IPS-11a (cell line): ENCODE results near the gene SMIM3.

Experiments
- H3K4me3 ChIP-seq: one replicate; pipeline ENCODE4 v1.5.1; 2013; ENCODE audit warnings: low read depth, low read length, control low read depth

The SMIM3 gene

DNA sequence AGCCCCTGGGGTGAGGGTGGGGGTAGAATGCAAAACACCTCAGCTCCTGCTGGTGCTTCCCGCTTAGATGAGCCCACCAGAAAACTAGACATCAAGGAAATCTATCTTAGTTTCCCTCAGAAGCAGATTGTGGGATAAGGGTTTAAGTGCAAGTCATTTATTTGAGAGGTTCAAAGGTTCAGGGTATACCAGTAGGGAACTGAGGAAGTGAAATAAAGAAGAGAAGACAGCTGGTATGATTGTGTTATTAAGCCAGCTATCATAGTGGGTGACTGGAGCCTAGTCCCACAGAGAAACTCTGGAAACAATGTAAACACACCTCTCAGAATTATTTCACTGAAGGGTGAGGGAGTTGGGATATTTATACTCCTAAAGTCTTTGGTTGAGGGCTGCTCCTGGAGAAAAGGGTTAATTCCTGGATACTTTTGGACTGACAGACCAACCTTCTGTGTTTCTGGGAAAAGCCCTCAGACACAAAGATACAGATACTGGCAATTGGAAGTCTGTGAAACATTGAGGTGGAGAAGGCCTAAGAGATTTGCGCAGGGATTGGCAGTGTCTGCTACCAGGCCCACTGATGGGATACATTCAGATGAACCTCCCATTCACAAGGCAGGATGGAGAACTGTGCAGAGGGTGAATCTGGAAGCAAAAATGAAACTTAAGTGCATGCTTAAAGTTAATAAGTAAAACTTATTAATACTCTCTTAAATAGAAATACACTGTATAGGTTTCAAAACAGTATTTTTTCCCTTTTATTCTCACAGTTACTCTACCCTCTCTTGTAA is 13.4 kb upstream of the SMIM3 start:
- H3K4me3 ChIP-seq, result no peak overlapping the region

DNA sequence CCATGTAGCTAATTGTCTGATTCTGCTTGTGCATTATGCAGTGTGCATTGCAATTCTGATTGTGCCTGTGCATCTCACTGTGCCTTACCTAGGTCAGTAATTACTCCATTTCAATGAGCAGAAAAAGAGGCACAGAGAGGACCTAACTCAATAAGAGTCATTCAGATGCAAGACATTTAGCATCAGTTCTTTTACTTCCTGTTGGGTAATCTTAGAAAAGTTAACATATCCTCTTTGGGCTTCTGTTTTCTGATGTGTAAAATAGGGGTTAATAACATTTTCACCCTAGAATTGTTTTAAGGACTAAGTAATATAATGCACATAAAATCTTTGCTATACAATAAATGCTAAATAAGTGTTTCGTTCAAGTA is 12.8 kb upstream of the SMIM3 start:
- H3K4me3 ChIP-seq, result no peak overlapping the region

DNA sequence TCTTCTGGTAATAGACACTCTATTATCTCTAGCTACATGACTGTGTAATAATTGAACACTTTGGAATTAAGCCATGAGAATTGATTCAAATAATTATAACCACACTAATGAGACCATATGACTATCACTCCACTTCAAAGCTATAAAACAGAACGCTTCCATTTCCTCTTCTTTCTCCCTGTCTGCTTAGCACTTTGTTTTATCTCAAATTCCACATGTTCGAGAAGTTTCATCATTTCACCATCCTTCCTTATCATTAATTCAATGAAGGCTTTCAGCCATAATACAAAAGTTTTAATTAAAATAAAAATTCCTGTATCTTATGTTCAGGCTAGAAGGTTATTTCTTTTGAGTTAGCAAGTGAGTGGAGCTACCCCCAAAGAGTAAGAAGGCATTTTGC is 12.3 kb upstream of the SMIM3 start:
- no peak overlapping the region for H3K4me3 ChIP-seq

DNA sequence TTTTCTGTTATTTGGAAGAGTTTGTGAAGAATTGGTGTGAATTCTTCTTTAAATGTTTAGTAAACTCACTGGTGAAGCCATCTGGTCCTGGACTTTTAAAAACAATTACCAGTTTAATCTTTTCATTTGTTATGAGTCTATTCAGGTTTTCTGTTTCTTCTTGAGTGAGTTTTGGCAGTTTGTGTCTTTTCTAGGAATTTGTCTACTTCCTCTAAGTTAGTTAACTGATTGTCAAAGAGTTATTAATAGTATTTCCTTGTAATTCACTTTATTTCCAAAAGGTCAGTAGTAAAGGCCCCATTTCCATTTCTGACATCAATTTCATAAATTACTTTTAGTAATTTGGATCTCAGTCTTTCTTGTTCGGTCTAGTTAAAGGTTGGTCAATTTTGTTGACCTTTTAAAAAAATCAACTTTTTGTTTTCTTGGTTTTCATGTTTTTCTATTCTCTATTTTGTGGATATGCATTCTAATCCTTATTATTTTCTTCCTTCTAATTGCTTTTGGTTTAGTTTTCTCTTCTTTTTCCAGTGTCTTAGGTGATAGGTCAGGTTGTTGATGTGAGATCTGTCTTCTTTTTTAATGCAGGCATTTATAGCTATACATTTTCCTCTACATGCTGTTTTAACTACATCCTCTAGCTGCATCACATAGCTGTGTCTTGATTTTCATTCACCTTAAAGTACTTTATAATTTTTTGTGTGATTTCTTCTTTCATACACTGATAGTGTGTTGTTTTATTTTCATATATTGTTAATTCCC is 7.3 kb upstream of the SMIM3 start:
- no peak overlapping the region for H3K4me3 ChIP-seq

DNA sequence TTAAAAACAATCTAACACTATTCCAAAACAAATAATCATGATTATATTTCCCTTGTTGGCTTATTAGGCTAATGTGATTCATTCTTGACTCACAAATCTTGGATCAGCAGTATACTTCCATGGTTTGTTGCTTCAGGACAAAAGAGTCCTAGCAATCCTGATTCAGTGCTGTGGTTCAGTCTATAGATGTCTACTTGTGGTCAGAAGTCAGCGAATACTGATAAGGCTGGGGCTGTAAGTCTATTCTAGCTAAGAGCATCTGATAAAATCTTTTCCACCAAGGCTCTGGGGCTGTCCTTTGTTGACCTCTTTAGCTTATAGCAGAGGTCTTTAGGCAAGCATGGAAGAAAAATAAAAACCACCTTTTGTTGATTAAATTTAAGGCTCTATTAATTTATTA is 4.4 kb upstream of the SMIM3 start:
- H3K4me3 ChIP-seq, result no peak overlapping the region

DNA sequence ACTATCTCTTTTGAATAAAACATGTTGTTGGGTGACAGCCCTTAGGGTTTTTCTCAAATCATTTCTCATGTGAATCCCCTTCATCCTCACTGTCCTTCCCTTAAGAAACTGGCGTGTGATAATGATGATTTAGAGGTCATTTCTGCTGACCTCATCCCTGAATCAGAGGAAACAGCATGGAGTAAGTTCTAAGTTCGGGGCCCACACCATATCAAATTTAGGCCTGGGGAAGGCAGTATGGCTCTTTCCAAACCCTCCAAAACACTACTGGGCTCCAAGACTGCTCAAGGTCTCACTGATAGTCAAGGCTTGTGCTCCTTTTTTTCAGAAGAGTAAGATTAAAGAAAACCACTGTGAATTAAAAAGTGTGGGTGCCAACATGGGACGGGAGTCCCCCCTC is 872 bp upstream of the SMIM3 start:
- H3K4me3 ChIP-seq, result no peak overlapping the region

DNA sequence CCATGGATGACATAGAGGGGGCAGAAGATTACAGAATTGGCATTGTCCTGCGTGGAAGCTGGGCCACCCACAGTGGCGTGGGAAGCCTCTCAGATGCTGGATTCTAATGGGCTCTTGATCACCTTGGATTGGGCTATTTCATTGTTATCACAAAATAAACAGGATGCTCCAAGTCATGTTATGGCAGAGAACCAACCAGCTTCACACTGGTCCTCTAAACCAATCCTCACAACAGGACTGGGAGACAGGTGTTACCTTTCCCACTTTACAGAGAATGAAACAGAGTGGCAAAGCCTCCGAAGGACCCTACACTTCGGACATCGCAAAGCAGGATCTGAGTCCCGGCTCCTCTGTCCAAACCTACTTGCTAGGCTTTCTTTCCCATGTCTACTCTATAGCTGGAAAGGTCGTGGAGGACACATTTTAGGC is 455 bp upstream of the SMIM3 start:
- H3K4me3 ChIP-seq, result peak overlapping the region; percentile 72

DNA sequence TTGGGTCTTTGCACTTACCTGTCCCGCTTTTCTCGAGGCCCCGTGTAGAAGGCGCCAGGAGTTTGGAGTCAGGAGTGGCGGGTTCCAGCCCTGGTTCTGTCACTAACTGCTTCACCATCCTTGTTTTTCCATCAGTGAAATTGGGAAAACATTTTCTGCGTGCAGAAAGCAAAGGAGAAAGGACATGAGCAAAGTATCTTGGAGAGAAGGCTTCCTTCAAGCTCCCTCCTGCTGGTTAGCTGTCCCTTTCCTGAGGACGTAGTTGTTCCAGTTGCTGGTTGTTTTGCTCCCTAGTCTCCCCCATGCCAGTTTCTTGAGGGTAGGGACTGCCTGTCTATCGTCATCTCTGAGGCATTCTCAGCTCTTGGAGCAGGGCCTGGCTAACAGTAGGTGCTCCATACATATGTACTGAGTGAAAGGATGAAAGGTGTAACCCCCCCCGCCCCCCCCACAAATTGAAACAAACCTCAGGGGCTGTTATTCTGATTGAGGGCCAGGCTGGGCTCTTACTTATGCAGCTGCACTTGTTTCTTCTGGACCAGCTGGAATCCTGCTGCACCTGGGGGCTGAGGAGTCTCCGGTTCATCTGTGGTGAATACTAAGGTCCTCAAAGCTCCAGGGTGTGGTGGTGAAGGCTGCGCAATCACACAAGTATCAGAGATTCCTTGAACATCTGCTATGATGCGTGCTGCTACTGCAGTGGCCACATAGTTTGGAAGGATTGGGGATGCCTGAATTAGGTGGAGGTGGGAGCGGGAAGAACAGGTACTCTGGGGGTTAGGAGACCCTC is 1.0 kb downstream of the SMIM3 start:
- H3K4me3 ChIP-seq, result peak overlapping the region; percentile 72

DNA sequence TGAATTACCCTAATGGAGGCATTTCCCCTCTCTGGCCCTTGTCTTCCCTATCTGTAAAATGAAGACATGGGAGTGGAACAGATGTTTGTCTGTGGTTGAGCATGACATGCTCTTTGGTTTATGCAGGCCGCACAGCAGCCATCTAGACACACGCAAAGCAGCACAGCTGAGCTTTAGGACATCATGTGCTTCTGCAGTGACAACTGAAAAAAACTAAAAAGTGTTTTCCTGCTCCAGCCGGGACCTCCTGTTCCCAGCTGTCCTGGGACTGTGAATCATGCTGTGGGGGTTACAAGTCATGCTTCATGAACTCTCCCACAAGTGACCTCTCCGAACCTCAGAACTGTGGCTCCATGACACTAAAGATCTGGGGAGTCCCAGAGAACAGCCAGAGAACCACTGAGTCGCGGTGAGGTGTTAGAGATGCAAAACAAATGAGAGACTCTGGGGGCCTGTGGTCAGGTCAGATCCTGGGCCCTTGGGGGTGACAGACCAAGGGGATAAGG is 1.7 kb downstream of the SMIM3 start:
- no peak overlapping the region for H3K4me3 ChIP-seq

DNA sequence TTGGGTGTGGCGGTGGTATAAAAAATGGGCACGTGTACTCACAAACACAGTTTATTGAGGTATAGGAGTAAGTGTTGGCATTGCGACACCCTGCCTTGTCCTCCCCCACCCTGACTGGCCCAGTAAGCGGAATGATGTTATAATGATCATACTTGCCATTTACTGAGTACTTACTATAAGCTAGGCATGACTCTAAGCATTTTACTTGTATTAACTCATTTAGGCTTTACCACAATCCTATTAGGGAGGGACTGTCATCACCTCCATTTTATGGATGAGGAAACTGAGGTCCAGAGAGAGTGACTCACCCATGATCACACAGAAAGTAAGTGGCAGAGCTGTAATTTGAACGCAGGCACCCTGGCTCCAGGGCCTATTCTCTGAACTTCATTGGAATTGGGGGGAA is 2.3 kb downstream of the SMIM3 start:
- H3K4me3 ChIP-seq, result no peak overlapping the region

DNA sequence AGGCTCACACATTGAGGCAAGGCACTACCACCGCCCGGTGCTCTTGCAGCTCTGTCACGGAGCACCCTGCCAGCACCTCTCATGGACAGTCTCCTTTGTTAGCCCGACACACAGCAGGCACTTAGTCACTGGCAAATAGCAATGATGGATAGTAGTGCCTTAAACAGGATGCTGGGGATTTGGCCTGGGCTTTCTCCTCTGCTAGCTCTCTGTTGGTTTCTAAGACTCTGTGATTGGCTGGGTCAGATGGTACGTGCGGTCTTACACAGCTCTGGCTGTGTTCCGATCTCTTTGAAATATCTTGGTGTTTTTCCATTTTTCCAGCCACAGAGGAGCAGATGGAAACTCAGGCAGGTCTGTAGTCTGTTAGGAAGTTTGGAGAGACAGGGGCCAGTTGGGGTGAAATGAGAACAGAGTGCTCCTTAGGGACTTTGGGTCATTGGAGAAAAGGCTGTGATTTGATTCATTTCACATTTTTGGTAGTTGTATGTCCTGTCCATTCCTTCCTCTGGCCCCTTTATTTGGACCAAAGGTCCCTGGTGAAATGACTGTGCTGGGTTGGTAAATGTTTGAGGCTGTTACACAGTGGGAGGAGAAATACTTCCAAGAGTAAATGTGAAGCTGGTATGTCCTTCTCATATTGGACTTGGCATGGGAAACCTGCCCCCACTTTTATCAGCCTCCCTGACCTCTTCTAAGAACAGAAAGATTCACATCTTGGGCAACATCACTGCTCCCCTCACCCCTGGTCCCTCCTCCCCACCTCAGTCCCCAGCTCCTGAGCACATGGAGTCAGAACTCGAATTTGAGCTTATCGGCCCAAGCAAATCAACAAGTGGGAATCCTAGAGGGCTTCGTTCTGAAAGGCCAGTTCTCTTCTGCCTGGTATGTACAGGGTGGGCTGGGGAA is 3.4 kb downstream of the SMIM3 start:
- no peak overlapping the region for H3K4me3 ChIP-seq

DNA sequence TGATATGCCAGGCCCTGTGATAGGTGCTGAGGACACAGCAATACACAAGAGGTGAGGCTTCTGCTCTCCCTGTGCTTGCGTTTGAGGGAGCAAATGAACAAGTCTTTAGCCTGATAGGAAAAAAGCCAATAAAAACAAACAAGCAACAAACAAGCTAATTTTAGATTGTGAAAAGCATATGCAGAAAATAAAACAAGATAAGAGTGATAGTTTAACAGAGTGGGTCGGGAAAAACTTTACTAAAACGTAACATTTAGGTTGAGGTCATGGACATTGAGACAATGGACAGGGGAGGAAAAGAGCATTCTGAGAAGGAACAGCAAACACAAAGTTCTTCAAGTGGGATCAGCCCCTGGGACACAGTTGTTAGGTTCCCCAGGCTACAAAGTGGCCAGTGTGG is 4.3 kb downstream of the SMIM3 start:
- H3K4me3 ChIP-seq, result no peak overlapping the region

DNA sequence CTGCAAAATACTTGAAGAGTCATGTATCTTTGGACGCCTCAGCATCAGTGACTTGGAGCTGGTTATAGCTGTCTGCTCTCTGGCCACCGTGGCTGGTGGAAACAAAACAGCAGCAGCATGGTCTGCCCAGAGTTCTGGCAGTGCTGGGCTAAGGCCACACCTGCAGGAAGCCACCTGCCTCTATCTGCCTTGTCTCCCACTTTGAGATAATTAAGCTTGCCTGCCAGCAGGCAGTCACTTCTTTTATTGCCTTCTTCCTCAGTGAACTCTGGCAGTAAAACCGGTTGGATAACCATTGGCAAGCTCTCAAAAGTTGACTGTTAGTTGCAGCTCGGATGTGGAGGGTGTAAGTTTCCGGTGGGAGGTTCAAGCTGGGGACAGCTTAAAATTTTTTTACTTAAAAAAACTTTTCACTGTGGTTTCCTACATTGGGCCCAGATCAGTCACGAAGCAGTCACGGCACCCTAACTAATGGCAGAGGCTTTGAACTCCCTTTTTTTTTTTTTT is 4.9 kb downstream of the SMIM3 start:
- H3K4me3 ChIP-seq, result no peak overlapping the region

DNA sequence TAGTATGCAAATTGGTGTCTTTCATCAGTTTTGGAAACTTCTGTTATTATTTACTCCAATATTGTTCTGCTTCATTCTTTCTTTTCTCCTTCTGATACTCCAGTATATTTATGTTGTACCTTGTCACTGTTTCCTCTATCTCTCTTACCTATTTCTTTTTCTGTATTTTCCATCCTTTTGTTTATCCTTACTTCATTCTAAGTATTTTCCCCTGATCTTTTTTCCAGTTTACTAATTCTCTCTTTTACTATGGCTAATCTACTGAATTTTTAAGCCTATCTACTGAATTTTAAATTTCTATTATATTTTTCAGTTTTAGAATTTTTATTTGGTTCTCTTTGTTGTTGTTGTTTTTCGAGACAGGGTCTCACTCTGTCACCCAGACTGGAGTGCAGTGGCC is 7.4 kb downstream of the SMIM3 start:
- H3K4me3 ChIP-seq, result no peak overlapping the region

DNA sequence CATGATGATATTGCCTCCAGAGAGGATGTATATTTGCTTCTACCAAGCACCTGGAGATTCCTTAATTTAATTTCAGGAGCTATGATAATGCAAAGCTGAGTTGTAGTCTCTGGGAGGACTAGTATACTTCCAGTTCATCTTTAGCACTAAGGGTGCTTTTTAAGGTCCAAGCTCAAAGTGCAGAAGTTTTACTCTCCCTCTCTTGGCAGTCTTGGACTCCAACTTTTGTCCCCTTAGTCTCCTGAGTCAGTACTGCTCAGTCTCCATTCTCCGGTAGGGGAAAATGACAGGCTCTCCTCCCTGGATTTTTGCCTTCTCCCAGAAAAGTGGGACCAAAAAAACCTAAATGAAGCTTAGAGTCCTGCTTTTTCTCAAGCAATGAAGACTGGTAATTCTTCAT is 8.3 kb downstream of the SMIM3 start:
- no peak overlapping the region for H3K4me3 ChIP-seq

DNA sequence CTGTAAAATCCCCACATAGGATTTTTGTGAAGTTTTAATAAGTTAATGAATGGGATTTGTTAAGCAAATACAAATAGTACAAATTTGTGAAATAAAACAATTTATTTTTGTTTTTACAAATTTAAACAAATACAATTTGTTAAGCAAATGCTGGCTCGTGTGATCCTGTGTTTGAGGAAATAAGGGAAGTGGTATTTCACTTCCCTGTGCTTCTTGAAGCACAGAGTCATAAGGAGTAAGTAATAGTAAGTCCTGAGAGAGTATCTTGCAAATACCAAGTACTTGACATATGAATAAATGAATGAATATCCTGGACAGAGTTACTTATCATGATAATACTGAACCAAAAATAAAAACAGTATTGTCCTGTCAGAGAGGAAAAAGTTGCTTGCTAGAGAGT is 9.1 kb downstream of the SMIM3 start:
- H3K4me3 ChIP-seq, result no peak overlapping the region

DNA sequence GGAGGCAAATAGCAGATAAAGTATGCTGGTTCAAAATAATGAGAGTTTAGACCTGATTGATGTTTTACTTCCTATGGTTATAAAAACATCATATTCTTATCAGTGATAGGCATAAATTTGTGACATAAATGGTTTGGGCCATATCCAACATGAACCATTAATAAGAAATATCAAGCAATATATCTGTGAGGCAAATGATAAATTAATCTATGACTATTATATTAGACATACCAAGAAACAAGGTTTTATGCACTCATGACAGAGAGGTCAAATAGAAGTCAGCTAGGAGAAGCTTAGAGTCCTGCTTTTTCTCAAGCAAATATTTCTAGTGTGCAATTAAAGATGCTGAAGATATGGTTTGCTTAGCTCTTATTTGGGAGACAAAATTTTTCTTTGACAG is 10.4 kb downstream of the SMIM3 start:
- no peak overlapping the region for H3K4me3 ChIP-seq

DNA sequence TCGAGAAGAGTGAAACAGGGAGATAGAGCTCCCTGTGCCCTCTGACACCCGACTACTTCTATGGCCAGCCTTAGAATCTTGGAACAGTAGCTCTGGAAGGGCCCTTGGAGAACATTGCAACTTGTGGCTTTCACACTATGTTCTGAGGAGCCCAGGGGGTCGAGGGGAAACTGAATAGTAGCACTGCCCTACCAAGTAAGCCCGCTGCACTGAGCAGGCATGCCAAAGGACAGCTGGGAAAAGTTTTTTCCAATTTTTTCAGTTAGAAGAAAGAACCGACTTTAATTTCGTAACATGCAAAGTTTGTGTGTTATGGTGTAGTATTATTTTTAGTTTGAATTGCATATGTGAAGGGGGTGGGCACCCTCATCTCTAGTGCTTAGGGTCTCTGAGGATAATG is 10.9 kb downstream of the SMIM3 start:
- H3K4me3 ChIP-seq, result no peak overlapping the region

DNA sequence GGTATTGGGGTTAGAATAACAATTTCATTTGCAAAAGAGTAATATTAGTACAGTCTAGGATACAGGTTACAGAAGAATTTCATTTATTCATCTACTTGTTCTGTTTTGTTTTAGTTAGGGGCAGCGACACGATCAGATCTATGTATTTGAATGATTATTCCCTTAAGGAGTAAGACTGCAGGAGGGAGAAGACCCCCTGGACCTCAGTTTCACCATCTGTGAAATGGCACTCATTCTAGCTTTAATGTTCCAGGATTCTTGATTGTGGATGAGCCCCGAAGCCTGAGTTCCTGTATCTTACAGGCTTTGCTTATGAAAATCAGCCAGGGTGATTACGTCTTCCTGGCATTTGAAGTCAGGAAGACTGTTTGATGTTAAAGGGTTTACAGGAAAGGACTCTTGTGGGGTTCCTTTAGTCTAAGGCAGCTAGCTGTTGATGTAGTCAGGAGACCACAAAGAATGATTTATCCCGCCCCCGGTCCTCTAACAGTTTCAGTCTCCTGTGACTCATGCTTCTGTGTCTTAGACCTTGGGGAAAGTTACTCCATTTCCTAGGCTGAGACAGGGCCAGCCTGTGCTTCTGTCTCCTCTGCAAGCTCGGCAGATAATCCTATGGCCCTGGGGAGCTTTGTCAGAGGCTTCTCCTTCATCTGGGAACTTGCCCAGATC is 11.5 kb downstream of the SMIM3 start:
- H3K4me3 ChIP-seq, result no peak overlapping the region

DNA sequence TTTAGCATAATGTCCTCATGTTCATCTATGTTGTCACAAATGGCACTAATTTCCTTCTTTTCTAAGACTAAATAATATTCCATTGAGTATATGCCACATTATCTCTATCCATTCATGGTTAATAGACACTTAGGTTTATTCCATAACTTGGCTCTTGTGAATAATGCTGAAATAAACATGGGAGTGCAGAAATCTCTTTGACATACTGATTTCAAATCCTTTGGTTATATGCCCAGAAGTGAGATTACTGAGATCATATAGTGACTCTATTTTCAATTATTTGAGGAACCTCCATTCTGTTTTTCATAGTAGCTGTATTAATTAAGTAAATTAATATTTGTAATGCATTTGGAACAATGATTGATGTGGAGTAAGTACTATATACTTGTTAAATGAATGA is 13.0 kb downstream of the SMIM3 start:
- no peak overlapping the region for H3K4me3 ChIP-seq
